Esophagus muscularis mucosa (tissue), 4 donors: ENCODE results near the gene PIP4K2A.

Experiments used
- EP300 ChIP-seq: sonication (generic); formaldehyde crosslinking; IDR thresholded peaks from one replicate; pipeline ENCODE4 v1.6.1; 2017; ENCODE audit warnings: antibody characterized with exemption
- POLR2A ChIP-seq: fragments of 450-650 bp; IDR thresholded peaks from one replicate; pipeline ENCODE4 v1.6.1; 2017; ENCODE audit warnings: antibody characterized with exemption, moderate library complexity, mild to moderate bottlenecking, low read depth
- POLR2AphosphoS5 ChIP-seq, 2 donors: sonication (generic); formaldehyde crosslinking; IDR thresholded peaks; one replicate each; pipeline ENCODE4 v1.6.1; 2017; ENCODE audit warnings: antibody characterized with exemption in 2 of 2
- TF ChIP-seq, protein P1 (sequence below), 3 experiments: fragments of 200-600 bp in 2 of 3; fragments of 450-650 bp in 1 of 3; sonication (generic) in 2 of 3; IDR thresholded peaks; one replicate each; pipeline ENCODE4 v1.5.1; 2017 to 2019; ENCODE audit warnings: antibody characterized with exemption in 3 of 3, mild to moderate bottlenecking in 2 of 3, moderate library complexity in 1 of 3

DNA sequence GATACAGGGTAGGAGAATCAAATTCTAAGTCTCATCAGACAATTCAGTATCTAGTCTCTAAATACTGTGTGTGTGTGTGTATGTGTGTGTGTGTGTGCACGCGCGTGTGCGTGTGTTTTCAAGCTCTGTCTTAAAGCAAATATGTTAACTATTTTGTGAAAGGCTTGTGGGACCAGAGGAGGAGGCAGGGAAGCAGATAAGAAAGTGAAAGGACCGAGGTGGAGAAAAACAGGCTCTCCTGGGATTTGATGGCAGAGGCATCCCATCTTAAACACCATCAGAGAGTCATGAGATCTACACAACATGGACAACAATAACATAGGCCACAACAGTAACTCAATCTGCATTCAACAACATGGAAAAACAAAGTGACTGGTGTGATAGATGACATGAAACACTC, 67.1 kb downstream of the PIP4K2A start:
- TF ChIP-seq, protein P1, sequence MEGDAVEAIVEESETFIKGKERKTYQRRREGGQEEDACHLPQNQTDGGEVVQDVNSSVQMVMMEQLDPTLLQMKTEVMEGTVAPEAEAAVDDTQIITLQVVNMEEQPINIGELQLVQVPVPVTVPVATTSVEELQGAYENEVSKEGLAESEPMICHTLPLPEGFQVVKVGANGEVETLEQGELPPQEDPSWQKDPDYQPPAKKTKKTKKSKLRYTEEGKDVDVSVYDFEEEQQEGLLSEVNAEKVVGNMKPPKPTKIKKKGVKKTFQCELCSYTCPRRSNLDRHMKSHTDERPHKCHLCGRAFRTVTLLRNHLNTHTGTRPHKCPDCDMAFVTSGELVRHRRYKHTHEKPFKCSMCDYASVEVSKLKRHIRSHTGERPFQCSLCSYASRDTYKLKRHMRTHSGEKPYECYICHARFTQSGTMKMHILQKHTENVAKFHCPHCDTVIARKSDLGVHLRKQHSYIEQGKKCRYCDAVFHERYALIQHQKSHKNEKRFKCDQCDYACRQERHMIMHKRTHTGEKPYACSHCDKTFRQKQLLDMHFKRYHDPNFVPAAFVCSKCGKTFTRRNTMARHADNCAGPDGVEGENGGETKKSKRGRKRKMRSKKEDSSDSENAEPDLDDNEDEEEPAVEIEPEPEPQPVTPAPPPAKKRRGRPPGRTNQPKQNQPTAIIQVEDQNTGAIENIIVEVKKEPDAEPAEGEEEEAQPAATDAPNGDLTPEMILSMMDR (IDR thresholded peaks at IDR 0.05), result no peak
- TF ChIP-seq EP300 (no peak), POLR2A (no peak), POLR2AphosphoS5 (IDR thresholded peaks at IDR 0.05) (no peak)
